GM18868 (cell line): ENCODE measurements around the gene GNA14.
"Not testable (repeated sequence)": the region's sequence is repeated elsewhere in the genome, so short reads cannot be mapped to it uniquely, and the experiment has no call there.

Source experiments
- ATAC-seq: cut with Tn5 transposase; IDR thresholded peaks from one replicate; pipeline ENCODE4 v1.9.1; 2021; ENCODE audit warnings: mild to moderate bottlenecking, moderate library complexity; ENCODE audit not compliant: unreplicated experiment

GNA14 gene

GRCh38 chr9:77592476-77592875 is 55.6 kb downstream of the GNA14 start:
- no peak for ATAC-seq

DNA sequence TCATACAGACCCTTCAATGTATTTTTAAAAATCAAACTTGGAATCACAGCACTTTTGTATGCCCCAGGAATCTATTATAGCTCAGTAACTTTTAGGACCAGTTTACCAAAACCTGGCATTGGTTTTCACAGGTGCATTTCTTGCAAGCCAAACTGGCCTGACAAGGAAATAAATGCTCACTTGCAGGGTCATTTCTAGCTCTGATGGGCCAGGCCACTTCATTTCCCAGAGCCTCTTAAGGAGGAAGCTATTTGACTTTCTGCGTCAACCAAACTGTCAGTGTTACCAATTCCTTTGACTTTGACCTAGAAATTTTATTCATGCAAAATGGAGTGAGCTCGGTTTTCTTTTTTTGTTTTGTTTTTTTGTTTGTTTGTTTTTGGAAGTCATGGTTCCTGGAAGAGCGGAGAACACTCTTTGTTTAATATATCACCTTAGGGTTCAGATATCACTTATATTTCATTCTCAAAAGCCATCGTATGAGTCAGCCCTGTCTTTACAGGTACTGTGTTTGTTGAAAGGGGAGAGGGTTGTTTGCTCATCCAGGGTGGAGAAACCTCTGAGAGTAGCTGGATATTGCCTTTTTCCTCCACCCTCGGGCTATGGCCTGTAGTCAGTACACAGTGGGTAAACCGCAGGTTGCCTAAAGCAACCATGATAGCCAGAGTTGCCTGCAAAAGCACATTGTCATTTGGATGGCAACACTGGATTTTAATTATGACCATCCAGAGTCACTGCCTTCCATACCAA is 58.9 kb downstream of the GNA14 start:
- no peak for ATAC-seq

DNA sequence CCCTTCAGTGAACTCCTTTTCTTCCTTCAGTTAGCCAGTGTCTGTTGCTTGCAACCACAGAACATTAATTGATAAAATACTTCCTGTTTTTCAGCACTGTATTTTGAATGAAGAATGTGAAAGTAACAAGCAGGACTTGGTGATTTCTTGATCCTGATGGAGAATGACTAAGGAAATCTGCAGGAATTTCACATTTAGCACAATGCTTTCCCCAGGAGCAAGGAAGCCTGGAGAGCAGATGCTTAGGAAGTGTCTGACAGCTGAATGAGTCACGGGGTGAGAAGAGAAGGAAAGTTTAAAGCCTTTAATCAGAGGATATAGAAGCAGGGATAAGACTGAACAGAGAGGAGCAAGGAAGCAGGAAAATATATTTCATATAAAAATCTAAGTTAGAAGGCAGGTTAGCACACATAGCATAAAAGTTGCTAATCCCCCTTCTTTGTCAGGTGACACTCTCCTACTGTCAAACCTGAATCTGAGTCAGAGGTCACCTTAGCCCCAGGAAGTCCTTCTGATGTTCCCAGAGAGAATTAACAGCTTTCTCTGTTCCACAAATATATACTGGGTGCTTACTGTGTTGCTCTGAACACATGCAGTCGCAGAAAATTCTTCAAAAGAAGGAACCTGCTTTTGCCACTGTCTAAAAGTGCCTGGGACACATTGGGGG is 59.7 kb downstream of the GNA14 start:
- no peak for ATAC-seq

- ATAC-seq: no peak
Measured at GRCh38 chr9:77587851-77588250, 60.3 kb downstream of the GNA14 start.

GRCh38 chr9:77587042-77587441 is 61.1 kb downstream of the GNA14 start:
- ATAC-seq: no peak

GRCh38 chr9:77586591-77586990 is 61.5 kb downstream of the GNA14 start:
- ATAC-seq: no peak

- ATAC-seq: no peak
Measured at GRCh38 chr9:77585335-77585786, 62.8 kb downstream of the GNA14 start.

GRCh38 chr9:77584927-77585326 is 63.2 kb downstream of the GNA14 start:
- not testable (repeated sequence) for ATAC-seq

DNA sequence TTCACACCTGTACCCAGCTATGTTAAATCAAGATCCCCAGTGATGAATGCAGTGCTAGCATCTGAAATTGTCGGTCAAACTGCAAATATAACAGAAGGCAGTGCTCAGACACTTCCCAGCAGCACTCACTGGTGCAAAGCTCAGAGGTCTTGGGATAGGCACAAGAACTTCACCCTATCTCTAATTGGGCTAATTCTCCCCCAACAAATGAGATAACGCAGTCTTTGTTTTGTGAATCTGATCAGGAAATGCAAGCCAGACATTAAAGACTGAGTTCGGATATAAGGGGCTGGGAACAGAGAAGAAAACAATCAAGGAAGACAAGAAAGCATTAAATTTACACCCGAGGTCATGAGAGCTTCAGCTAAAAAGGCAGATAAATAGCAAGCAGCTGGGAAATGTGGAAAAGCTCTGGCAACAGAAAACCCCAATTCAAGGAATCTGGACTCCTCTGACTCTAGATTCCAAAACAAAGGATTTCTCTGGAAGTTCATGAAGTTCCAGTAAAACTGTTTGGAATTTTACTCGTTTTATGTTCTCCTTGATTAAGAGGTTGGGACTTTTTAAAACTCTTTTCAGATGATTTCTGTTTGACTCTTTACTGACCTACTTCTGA is 65.1 kb downstream of the GNA14 start:
- ATAC-seq: no peak

DNA sequence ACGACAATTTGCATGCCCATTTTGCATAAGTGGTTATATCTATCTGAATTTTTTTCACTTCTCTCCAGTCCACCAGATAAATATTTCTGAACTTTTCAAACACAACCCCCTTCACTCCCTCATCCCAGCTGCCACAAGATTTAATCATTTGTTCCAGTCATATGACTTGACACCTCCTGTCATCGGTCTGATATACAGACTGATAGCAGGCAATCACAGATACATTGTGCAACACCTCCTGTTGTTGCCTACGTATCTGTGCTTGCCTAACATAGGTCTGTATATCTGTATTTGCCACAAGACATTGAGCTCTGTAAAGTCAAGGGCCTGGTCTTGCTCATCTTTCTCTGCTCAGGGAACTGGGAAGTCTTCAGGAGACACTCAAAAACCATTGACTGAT is 65.6 kb downstream of the GNA14 start:
- ATAC-seq: no peak

DNA sequence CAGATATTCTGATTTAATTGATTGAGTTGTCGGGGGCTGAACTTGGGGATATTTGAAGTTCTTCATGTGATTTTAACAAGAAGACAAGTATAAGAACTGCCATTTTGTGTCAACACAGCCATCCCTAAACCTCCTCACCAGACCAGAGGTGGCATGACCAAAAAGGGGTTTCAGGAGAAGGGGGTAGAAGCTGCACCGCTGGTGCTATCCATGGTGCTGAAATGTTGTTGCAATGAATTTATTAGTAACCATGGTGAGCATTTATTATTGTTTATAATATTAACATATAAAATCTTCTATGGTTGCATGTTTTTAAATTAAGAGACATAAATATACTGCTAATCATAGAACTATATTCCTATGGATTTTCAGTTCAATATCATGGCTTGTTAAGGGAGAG is 72.3 kb downstream of the GNA14 start:
- no peak for ATAC-seq

- no peak for ATAC-seq
Measured at GRCh38 chr9:77569335-77569734, 78.8 kb downstream of the GNA14 start.

DNA sequence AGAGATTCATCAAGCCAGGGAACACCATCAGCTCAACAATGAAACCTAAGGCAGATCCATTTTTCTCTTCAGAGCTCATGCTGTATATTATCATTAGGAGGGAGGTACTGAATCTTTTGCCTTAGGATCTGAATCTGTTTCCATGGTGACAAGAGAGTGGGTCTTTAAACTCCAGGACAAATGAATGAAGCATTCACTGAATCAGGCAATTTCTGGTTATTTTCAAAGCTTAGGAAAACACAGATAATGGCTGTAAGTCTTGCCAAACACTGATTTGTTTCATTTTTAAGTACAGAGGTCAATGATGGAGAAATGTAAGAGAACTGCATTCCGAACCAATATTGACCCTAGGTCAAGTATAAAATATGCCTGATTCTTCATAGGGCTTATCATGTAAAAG is 84.9 kb downstream of the GNA14 start:
- ATAC-seq: no peak

GRCh38 chr9:77562019-77562748 is 85.9 kb downstream of the GNA14 start:
- ATAC-seq: peak; percentile 87

DNA sequence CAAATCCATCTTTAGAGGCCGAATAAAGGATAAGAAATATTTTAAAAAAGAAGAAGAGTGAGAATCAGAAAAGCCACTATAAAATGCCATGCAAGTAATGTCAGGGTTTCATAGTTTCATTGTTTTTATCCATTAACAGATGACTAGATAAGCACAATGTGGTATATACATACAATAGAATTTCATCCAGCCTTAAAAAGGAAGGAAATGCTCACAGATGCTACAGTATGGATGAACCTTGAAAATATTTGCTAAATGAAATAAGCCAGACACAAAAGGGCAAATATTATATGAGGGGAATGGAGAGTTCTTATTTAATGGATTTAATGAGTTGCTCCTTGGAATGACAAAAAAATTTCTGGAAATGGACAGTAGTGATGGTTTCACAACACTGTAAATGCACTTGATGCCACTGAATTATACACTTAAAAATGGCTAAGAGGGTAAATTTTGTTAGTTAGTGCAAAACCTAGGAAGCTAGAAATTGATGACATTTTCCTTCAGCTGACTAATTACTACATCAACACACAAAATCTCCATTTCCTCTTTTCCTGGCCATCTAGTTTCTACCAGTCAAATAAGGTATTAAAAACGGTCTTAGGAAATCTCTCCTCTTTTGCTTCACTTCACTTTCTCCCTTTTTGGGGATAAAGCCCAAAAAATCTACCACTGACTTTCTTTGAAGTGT is 86.6 kb downstream of the GNA14 start:
- ATAC-seq: peak; percentile 27

GRCh38 chr9:77556396-77556795 is 91.7 kb downstream of the GNA14 start:
- ATAC-seq: no peak

GRCh38 chr9:77554586-77555105 is 93.5 kb downstream of the GNA14 start:
- no peak for ATAC-seq

DNA sequence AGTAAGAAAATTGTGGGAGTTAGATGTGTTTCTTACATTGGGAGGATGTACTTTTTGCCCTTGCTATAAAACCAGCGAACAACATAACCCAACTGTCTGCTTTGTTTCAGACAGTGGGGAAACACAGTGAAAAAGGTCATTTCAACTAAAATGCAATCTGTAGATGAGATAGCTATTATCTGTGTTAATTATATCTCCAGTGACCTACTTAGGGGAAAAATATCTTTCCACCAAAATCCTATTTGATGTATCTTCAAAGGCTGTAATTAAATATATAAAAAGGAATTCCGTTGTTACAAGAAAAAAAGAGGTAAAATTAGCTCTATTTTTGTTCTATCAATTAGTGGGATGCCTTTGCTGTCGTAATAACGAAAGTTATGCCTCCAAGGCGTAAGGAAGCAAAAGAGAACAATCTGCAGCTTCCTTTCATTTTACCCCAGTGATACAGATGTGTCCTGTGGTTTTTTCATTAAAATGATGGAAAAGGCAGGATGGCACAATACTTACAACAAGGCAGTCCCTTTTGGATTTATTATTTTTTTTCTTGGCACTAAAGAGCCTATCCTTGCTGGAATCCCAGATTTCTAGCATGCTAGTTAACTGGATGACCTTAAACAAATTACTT is 100.9 kb downstream of the GNA14 start:
- ATAC-seq: no peak

- ATAC-seq: no peak
Measured at GRCh38 chr9:77546376-77546950, 101.7 kb downstream of the GNA14 start.

DNA sequence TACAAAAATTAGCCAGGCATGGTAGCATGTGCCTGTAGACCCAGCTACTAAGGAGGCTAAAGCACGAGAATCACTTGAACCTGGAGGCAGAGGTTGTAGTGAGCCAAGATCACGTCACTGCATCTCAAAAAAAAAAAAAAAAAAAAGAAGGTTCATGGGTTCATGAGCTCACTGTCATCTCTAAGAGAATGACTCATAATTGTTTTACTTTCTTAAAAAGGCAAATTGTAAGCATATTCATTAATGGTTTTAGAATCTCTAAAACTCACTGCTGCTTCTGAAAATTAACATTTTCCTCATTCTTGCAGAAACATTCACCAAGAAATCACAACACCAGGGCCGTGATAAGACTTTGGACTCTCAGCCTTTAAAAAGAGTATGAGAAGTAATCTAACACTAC is 103.6 kb downstream of the GNA14 start:
- ATAC-seq: no peak
